ENCODE data around the gene SUOX.
"Not testable (repeated sequence)": the region's sequence is repeated elsewhere in the genome, so short reads cannot be mapped to it uniquely, and the experiment has no call there.

Gene SUOX

DNA sequence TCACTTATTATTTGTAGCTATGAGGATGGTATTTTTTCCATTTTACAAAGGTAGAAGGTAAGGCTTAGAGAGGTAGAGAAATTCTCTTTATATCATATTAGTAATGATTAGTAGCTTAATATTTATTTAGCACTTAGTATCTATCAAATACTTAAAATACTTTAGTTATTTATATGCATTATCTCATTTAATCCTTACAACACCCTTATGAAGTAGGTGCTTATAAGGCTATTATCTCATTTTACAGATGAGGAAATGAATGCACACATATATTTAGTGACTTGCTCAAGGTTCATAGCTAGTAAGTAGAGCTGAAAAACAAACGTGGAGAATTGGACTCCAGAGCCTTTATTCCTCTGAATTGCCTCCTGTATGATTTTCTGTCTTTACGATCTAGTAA, 12.2 kb upstream of the SUOX start:
- DNase-seq: no peak

DNA sequence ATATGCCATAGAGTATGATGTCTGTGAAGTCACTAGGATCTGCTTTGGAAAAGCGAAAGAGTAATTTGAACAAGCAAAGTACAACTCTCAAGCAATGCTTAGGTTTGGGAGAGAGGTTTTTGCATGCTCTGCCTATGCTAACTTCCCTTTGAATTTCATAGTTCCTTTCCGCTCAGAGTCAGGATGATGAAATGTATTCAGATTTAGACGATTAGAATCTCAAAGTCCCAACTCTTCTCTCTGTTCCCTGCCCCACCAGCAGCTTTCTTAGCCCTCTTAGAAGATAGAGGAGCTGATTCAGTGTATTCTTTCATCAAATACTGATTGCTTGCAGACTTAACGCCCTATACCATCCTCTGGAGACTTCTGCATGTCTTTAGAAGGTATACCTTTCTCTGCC, 11.7 kb upstream of the SUOX start:
- DNase-seq: no peak

GRCh38 chr12:55985976-55986375, 11.1 kb upstream of the SUOX start:
- not testable (repeated sequence) for DNase-seq

- no peak for DNase-seq
Observed at GRCh38 chr12:55991110-55991509, 6.0 kb upstream of the SUOX start.

DNA sequence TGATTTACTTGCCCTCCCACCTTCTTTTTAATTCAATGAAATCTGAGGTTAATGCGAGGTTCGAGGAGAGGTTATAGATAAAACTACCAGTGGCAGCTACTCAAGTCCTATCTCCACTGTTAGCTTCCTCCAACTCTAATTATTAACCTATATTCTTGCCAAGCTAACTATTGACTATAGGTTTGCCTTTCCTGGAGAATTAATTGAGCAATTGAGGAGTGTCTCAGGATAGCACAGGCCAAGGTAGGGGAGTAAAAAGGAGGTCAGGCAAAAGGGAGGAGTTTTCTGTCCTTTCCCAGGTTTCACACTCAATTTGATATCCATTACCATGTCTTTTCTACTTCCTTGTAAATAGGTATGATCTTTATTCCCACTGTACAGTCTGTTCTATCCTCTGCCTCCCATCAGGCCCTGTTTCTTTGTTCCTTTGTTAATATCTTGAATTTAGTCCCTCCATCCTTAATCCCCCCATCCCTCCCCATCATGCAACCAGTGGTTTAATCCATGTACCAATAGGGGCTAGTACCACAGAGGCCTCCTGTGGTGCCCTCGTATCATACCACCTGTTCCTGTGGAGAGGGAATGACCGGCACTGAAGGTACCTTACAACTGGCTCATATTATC, 3.7 kb upstream of the SUOX start:
- DNase-seq: no peak

DNA sequence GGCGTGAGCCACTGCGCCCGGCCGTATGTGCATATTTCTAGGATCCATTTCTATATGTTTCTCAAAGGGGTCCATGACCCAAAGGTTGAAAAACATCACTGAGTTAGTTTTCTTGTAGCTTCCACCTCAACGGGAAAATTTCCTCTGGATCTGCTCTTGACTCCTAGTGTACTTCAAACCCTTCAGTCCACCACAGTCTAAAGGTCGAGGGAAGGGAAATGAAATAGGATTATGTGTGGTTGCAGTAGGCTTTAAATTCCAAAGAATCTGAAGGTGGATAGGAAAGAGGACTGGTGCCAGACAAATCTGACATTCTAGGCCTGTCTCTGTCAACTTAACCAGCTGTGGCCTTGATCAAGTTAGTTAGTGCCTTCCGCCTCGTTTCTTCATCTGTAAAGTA, 1.7 kb upstream of the SUOX start:
- no peak for DNase-seq

DNA sequence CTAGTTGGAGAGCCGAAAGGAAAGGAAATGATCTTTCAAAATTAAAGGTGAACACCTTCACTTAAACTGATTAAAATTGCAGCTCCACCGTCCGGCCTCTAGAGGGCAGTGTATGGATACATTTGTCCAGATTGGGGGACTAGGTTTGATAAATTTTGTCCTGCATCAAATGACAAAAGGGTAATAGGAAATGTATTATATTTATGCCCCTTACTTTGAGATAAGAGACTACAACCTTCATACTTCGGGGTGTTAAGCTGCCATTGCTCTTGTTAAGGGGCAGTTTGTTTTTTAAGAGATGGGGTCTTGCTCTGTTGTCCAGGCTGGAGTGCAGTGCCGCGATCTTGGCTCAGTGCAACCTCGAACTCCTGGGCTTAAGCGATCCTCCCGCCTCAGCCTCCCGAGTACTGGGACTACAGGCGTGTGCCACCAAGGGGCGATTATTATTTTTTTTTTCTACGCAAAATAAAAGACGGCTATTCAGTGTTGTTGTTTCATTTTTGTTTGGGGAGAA, 818 bp upstream of the SUOX start:
- peak; percentile 53 for DNase-seq

- DNase-seq: no peak
Observed at GRCh38 chr12:55997535-55997859, 421 bp downstream of the SUOX start.

DNA sequence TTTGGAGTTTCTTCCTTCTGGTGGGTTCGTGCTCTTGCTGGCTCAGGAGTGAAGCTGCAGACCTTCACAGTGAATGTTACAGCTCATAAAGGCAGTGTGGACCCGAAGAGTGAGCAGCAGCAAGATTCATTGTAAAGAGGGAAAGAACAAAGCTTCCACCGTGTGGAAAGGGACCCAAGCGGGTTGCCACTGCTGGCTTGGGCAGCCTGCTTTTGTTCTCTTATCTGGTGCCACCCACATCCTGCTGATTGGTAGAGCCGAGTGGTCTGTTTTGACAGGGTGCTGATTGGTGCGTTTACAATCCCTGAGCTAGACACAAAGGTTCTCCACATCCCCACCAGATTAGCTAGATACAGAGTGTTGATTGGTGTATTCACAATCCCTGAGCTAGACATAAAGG, 2.4 kb downstream of the SUOX start:
- DNase-seq: not testable (repeated sequence)

GRCh38 chr12:55999999-56000540, 3.0 kb downstream of the SUOX start:
- not testable (repeated sequence) for DNase-seq

DNA sequence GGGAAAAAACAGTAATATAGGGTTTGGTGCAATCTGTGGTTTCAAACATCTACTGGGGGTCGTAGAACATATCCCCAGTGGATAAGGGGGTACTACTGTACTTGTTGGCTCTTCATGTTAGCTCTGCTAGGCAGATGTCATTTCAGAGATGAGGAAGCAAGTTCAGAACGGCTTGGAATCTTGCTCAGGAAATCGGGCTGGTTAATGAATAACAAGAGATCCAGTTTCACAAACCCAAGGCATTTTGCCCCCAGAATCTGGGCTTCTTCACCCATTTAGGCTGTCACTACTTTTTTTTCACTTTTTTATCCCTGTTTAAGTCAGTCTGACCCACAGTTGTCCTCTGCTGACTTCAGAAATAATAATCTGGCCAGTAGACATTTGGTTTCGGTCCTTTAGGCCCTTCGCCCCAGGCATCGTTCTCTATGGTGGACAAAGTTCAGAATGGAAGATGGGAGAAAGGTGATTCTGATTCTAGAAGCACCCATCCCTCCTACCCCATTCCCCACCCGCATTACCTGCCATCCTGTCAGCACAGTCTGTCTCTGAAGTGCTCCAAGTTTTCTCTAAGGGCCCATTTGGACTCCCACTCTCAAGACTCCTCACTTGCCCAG, 4.5 kb downstream of the SUOX start:
- DNase-seq: no peak

DNA sequence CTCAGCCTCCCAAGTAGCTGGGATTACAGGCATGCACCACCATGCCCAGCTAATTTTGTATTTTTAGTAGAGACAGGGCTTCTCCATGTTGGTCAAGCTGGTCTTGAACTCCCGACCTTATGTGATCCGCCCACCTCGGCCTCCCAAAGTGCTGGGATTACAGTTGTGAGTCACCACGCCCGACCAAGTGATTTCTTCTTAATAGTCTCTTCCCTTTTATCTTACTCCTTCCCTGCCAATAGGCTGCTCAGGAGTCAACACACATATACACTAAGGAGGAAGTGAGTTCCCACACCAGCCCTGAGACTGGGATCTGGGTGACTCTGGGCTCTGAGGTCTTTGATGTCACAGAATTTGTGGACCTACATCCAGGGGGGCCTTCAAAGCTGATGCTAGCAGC, 6.3 kb downstream of the SUOX start:
- DNase-seq: not testable (repeated sequence)

DNA sequence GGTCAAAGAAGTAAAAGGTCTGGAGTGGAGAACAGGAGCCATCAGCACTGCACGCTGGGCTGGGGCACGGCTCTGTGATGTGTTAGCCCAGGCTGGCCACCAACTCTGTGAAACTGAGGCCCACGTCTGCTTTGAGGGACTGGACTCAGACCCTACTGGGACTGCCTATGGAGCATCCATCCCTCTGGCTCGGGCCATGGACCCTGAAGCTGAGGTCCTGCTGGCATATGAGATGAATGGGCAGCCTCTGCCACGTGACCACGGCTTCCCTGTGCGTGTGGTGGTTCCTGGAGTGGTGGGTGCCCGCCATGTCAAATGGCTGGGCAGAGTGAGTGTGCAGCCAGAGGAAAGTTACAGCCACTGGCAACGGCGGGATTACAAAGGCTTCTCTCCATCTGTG, 7.1 kb downstream of the SUOX start:
- DNase-seq: no peak

- peak; percentile 28 for DNase-seq
Observed at GRCh38 chr12:56007564-56008559, 10.8 kb downstream of the SUOX start.

DNA sequence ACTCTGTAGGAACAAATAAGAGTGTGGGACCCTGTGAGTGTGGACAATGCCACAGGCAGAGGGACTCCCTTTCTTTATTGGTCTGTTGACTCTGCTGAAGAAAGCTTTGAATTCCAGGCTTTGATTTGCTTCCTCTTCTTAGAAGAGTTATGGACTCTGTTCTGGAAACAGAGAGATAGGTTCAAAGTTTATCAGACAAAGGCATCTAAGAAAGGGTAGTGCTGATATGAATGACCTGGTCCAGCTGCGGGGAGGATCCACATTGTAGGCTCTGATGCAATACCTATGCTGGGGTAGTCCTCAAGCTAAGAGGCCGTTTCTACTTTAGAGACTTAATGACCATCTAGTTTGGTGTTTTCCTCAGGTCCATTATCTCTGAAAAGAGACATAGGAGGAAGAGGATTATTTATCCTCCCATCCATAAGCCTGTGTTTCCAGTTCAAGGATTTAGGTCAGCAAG, 13.1 kb downstream of the SUOX start:
- DNase-seq: no peak

DNA sequence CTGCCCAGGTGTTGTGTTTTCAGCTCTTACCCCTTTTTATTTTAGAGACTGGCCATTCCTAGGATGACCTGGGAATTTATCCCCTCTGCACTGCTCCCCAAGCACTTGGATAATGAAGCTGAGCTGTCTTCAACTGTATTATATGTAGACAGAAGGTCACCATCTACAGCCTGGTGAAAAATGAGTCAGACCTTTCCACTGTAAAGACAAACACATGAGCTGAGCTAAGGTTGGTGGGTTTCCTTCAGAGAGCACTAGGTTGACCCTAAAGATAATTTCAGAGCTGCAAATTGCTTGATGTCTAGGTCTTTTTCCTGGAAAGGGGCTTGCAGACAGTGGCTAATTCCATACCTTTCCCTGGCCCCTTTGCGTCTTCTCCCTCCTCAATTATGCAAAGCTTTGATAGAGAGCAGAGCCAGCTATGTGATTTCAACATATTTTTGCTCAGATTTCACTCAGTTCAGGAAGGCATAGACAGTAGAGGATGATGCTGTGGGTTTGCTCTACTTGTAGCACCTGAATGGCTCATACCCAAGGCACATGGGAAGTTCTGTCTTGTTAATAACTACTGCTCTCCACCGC, 14.5 kb downstream of the SUOX start:
- no peak for DNase-seq

- no peak for DNase-seq
Observed at GRCh38 chr12:56013482-56013881, 16.4 kb downstream of the SUOX start.

DNA sequence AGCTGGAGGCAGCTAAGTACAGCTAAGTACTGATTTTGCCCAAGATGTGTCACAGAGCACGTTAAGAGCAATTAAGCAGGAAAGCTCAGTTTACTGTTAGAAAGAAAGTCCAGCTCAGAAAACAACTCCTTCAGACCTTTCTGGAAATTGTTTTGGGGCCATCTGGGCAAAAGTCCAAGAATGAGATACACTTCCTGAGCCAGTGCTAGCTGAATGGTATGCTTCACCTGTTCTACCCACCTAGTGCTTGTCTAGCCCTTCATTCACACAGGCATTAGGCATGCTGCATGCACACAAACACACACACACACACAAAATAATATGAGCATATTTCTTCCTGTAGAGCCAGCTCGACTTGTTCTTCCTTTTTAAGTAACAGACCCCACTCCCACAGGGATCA, 17.1 kb downstream of the SUOX start:
- peak; percentile 66 for DNase-seq

DNA sequence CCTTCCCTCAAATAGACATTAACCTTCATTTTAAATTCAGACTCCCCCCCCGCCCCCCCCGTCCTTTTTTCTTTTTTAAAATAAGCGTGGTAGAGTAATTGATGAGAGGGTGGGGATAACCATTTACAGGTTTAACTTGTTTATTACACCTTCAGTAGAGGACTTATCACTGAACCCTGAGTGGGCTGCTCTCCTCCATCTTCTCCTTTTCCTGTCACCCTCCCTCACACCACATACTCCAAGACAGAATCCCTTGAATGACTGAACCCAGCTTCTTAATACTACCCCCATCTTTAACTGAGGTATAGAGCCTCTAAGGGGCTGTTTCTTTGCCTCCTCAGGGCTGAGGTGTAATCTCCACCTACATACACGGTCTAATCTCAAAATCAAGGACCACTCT, 20.1 kb downstream of the SUOX start:
- DNase-seq: no peak

- no peak for DNase-seq
Observed at GRCh38 chr12:56018356-56018755, 21.3 kb downstream of the SUOX start.

DNA sequence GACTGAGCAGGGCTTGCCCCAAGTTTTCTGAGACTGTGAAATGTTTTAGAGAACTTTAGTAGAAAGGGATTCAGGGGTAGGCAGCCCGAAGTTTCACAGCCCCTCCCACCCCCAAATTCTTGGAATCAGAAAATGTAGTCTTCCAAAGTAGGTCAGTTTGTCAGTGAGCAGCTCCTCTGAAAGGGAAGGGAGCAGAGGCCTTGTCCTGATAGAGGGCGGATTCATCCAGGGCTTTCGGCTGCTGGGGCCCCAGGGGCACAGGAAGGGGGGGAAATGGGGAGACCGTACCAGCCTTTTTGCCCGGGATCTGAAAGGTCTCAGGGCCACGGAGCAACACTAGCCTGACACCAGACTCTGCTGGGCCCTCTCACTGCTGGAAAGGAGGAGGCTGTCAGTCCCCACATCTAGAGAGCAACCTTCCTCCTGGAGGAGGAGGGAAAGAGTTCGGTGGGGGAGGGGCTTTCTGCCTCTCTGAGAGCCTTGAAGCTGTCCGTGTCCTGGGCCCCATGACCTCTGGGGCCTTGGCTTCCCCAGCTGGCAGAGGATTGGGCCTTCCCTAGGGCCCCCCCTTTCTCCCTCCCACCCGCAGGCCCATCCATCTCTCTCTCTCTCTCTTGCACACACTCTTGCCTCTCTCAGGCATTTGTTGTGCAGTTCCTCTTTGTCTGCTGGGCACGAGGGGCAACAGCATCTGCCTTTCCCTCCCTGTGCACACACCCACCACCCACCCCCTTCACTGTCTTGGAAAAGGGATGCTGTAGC, 23.5 kb downstream of the SUOX start, which contains the start of gene IKZF4:
IKZF4 (plus strand) TSS at position 621 of the 762 bp plus-strand sequence. CDS start 451 bp downstream, outside the sequence.
- no peak for DNase-seq

DNA sequence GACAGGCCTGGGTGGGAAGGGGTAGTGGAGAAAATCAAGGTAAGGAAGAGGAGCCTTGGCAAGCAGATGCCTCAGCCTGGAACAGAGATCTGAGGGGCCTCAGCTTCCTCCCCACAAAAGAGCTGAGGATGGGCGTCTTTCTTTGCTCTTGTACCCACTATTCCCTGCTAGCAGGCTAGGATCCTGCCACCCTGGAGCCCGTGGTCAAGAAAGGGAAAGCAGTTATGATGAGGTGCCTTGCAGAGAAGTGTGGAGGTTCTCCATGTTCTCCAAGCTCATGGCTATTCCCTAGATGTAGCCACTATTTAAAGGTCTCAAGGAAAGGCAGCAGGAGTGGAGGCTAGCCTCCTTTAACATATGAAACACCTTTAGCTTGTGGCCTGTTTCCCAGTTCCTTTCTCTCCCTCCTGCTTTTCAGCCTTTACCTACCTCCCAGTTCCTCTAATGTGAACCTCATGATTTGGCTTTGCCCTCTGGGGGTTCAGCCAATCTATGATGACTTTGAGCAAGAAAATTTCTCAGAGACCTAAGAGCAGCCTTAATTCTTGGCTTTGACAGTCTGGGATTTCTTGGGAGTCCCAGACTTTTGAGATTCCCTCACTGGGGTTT, 24.9 kb downstream of the SUOX start:
- no peak for DNase-seq

Data from NCI-H2029 (cell line).